Measurements from ENCODE around the gene ETS1. TPM values are rescaled to one million over a fixed set of nuclear protein-coding genes. Genes with fewer than 3 reads are reported as not detected.

Gene ETS1
- total RNA-seq, 4 donors from 2014 or later = 23.6 to 56.7 (median 29.2) TPM

DNA sequence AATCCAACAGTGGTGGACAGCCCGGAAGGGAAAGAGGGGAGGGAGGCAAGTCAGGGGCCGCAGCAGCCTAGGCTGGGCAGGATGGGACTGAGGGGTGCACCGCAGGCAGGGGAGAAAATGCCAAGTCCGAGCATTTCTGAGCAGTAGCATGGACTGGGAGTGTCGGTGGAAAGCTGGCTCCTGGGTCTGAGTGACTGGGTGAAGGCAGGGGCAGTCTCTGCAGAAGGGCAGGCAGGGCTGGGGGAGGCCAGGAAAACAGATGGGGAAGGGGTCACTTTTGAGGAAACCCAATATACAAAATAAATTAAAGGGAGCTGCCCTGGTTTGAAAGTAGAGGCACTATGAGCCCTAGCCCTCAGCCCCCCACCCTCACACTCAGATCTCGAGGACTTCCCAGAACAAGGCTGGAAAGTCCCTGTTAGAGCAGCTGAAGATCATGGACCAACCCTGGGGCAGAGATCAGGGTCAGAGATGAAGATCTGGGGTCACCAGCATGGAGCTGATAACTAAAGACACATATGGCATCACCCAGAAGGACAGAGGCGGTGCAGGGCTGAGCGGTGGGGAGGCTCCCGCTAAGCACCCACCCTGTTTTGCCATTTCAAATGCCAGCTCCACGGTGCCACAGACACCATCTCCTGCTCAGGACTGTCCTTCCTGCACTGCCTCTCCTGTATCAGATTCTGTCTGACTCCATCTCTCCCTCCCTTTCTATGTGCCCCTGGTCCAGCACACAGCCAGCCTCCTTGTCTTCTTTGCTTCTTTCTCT lies 32.4 kb upstream of the ETS1 start:
- no peak overlapping the region for H3K27ac ChIP-seq
- TF ChIP-seq CTCF (IDR thresholded peaks at IDR 0.05) (no peak), EP300 (IDR thresholded peaks at IDR 0.05; ENCODE audit: low read depth) (no peak), POLR2AphosphoS5 (IDR thresholded peaks at IDR 0.05) (no peak), POLR2A (IDR thresholded peaks at IDR 0.05) (no peak)
- no peaks in the 10 kb centered on the region for H3K36me3 ChIP-seq
- peaks cover 0 to 4% (median 0%) of the 10 kb centered on the region in 4 donors for H3K4me1 ChIP-seq
- no peaks in the 10 kb centered on the region for H3K9me3 ChIP-seq
- no peak for DNase-seq
- 78 to 83% methylated on average over 5 to 10 of the region's 10 CpGs for WGBS, 2 donors (ENCODE audit: low coverage in 1 of 2)
- no peak overlapping the region for H3K4me3 ChIP-seq
- intact Hi-C loops (cut with DNase I; ENCODE audit: low total_unique reads) = no loop called here
- in situ Hi-C loops (cut with MboI; ENCODE audit: low pct_ligation_motif_present in 1 of 4, low pct_unique_long_range_greater_than_20kb in 1 of 4, low sequenced_read_pairs in 3 of 4) = no loop called here
- H3K27me3 ChIP-seq = no peaks in the 10 kb centered on the region

GRCh38 chr11:128619007-128619406 lies 31.6 kb upstream of the ETS1 start:
- H3K27me3 ChIP-seq = no peaks in the 10 kb centered on the region
- peaks cover 0 to 4% (median 0%) of the 10 kb centered on the region in 4 donors for H3K4me1 ChIP-seq
- intact Hi-C loops (cut with DNase I; ENCODE audit: low total_unique reads) = no loop called here
- in situ Hi-C loops (cut with MboI; ENCODE audit: low pct_ligation_motif_present in 1 of 4, low pct_unique_long_range_greater_than_20kb in 1 of 4, low sequenced_read_pairs in 3 of 4) = no loop called here
- no peaks in the 10 kb centered on the region for H3K9me3 ChIP-seq
- H3K27ac ChIP-seq = no peak overlapping the region
- DNase-seq = no peak
- H3K36me3 ChIP-seq = no peaks in the 10 kb centered on the region
- no peak overlapping the region for H3K4me3 ChIP-seq
- WGBS, 2 donors (ENCODE audit: low coverage in 1 of 2) = 95 to 96% methylated on average over 5 of the region's 5 CpGs
- TF ChIP-seq EP300 (IDR thresholded peaks at IDR 0.05; ENCODE audit: low read depth) = no peak
- no peak for TF ChIP-seq CTCF (IDR thresholded peaks at IDR 0.05)
- TF ChIP-seq POLR2AphosphoS5 (IDR thresholded peaks at IDR 0.05) = no peak
- no peak for TF ChIP-seq POLR2A (IDR thresholded peaks at IDR 0.05)

- no peaks in the 10 kb centered on the region for H3K27me3 ChIP-seq
- TF ChIP-seq POLR2AphosphoS5 (IDR thresholded peaks at IDR 0.05) (no peak), POLR2A (IDR thresholded peaks at IDR 0.05) (no peak), EP300 (IDR thresholded peaks at IDR 0.05; ENCODE audit: low read depth) (no peak), CTCF (IDR thresholded peaks at IDR 0.05) (no peak)
- in situ Hi-C loops (cut with MboI; ENCODE audit: low pct_ligation_motif_present in 1 of 4, low pct_unique_long_range_greater_than_20kb in 1 of 4, low sequenced_read_pairs in 3 of 4) = no loop called here
These were observed 31.2 kb upstream of the ETS1 start for GRCh38 chr11:128618603-128619002.

GRCh38 chr11:128616161-128616560 lies 28.8 kb upstream of the ETS1 start:
- H3K4me1 ChIP-seq = peaks cover 0 to 4% (median 0%) of the 10 kb centered on the region in 4 donors
- in situ Hi-C loops (cut with MboI; ENCODE audit: low pct_ligation_motif_present in 1 of 4, low pct_unique_long_range_greater_than_20kb in 1 of 4, low sequenced_read_pairs in 3 of 4) = no loop called here
- no peaks in the 10 kb centered on the region for H3K36me3 ChIP-seq
- no peak for DNase-seq
- 73 to 81% methylated on average over 3 to 7 of the region's 7 CpGs for WGBS, 2 donors (ENCODE audit: low coverage in 1 of 2)
- no peak overlapping the region for H3K4me3 ChIP-seq
- no peak overlapping the region for H3K27ac ChIP-seq
- no peaks in the 10 kb centered on the region for H3K9me3 ChIP-seq
- TF ChIP-seq POLR2A (IDR thresholded peaks at IDR 0.05) (no peak), POLR2AphosphoS5 (IDR thresholded peaks at IDR 0.05) (no peak), EP300 (IDR thresholded peaks at IDR 0.05; ENCODE audit: low read depth) (no peak), CTCF (IDR thresholded peaks at IDR 0.05) (no peak)
- intact Hi-C loops (cut with DNase I; ENCODE audit: low total_unique reads) = no loop called here
- no peaks in the 10 kb centered on the region for H3K27me3 ChIP-seq

More at GRCh38 chr11:128618603-128619002, 31.2 kb upstream of the ETS1 start:
- Histone ChIP-seq H3K4me1 (peaks cover 0 to 4% (median 0%) of the 10 kb centered on the region in 4 donors), H3K36me3 (no peaks in the 10 kb centered on the region), H3K4me3 (no peak overlapping the region), H3K27ac (no peak overlapping the region), H3K9me3 (no peaks in the 10 kb centered on the region)
- intact Hi-C loops (cut with DNase I; ENCODE audit: low total_unique reads) = no loop called here
- 88 to 91% methylated on average over 3 to 7 of the region's 7 CpGs for WGBS, 2 donors (ENCODE audit: low coverage in 1 of 2)
- no peak for DNase-seq

All from transverse colon (tissue), 4 donors.